Astrocyte (in vitro differentiated cells and primary cell): ENCODE data around the gene SLC27A2.

ENCODE experiments used
- EZH2 ChIP-seq: IDR thresholded peaks from 2 replicates; pipeline ENCODE4 v1.6.1; 2012; ENCODE audit warnings: mild to moderate bottlenecking, low read length, inconsistent platforms; ENCODE audit not compliant: insufficient read depth
- TF ChIP-seq, protein P1 (sequence below): IDR thresholded peaks from 2 replicates; pipeline ENCODE4 v1.5.1; 2011; ENCODE audit warnings: low read depth, mild to moderate bottlenecking, inconsistent platforms, low read length, moderate library complexity; ENCODE audit not compliant: insufficient read depth

DNA sequence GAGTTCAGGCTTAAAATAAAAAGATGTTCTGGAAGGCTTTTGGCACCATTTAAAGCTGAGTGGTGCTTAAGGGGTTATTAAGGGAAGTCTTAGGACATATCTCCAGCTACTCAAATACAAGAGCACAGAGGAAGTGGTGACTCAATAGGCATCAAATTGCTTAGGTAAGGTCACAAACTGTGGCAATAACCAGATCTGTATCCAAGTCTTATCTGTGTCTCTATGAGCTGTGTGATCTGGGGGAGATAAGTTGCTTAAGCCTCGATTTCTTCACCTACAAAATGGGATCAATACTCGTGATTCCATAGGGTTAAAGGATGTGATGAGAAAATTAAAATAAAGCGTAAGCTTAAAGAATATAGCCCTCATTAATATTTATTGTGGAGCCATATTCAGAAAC lies 75.9 kb downstream of the SLC27A2 start:
- TF ChIP-seq, protein P1, sequence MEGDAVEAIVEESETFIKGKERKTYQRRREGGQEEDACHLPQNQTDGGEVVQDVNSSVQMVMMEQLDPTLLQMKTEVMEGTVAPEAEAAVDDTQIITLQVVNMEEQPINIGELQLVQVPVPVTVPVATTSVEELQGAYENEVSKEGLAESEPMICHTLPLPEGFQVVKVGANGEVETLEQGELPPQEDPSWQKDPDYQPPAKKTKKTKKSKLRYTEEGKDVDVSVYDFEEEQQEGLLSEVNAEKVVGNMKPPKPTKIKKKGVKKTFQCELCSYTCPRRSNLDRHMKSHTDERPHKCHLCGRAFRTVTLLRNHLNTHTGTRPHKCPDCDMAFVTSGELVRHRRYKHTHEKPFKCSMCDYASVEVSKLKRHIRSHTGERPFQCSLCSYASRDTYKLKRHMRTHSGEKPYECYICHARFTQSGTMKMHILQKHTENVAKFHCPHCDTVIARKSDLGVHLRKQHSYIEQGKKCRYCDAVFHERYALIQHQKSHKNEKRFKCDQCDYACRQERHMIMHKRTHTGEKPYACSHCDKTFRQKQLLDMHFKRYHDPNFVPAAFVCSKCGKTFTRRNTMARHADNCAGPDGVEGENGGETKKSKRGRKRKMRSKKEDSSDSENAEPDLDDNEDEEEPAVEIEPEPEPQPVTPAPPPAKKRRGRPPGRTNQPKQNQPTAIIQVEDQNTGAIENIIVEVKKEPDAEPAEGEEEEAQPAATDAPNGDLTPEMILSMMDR: no peak
- no peak for TF ChIP-seq EZH2
